GM19324 (cell line): ENCODE results near the gene WDR83.
A peak's percentile ranks its signal among the peaks of the same experiment; 100 is the strongest.
"Not testable (repeated sequence)": the region's sequence is repeated elsewhere in the genome, so short reads cannot be mapped to it uniquely, and the experiment has no call there.

Source experiments
- ATAC-seq: cut with Tn5 transposase; IDR thresholded peaks from one replicate; pipeline ENCODE4 v1.9.1; 2021; ENCODE audit warnings: mild to moderate bottlenecking, moderate library complexity; ENCODE audit not compliant: unreplicated experiment, low FRiP score

WDR83 gene

GRCh38 chr19:12711187-12711586 lies 44.6 kb downstream of the WDR83 start:
- no peak for ATAC-seq

GRCh38 chr19:12712077-12712476 lies 45.5 kb downstream of the WDR83 start:
- not testable (repeated sequence) for ATAC-seq

GRCh38 chr19:12713304-12713703 lies 46.7 kb downstream of the WDR83 start:
- not testable (repeated sequence) for ATAC-seq

GRCh38 chr19:12715102-12715501 lies 48.5 kb downstream of the WDR83 start:
- no peak for ATAC-seq

- no peak for ATAC-seq
Measured at GRCh38 chr19:12715929-12716328, 49.3 kb downstream of the WDR83 start.

- ATAC-seq = no peak
Measured at GRCh38 chr19:12720296-12720695, 53.7 kb downstream of the WDR83 start.

GRCh38 chr19:12720851-12721655 lies 54.4 kb downstream of the WDR83 start:
- ATAC-seq = no peak

GRCh38 chr19:12721656-12722565 lies 55.3 kb downstream of the WDR83 start:
- peak; percentile 13 for ATAC-seq

- ATAC-seq = peak; percentile 93
Measured at GRCh38 chr19:12722566-12723380, 56.2 kb downstream of the WDR83 start.

- no peak for ATAC-seq
Measured at GRCh38 chr19:12723381-12723640, 56.7 kb downstream of the WDR83 start.

- ATAC-seq = no peak
Measured at GRCh38 chr19:12723641-12724426, 57.2 kb downstream of the WDR83 start, which contains the start of gene TNPO2. TNPO2 (minus strand) TSS chr19:12723932; CDS start chr19:12720977, 2,955 bp downstream.
